Thyroid gland (tissue), 4 donors: ENCODE data around the gene ANKRD31.

ENCODE experiments used
- POLR2A ChIP-seq, 2 donors: fragments of 450-650 bp; IDR thresholded peaks; one replicate each; pipeline ENCODE4 v1.6.1; 2017; ENCODE audit warnings: antibody characterized with exemption in 2 of 2, mild to moderate bottlenecking in 2 of 2, moderate library complexity in 1 of 2
- TF ChIP-seq, protein P1 (sequence below), 6 experiments: fragments of 200-600 bp in 3 of 6; fragments of 450-650 bp in 3 of 6; sonication (generic) in 3 of 6; IDR thresholded peaks; one replicate each; pipeline ENCODE4 v1.5.1; 2016 to 2019; ENCODE audit warnings: antibody characterized with exemption in 6 of 6, mild to moderate bottlenecking in 2 of 6, inconsistent platforms in 1 of 6, moderate library complexity in 1 of 6

DNA sequence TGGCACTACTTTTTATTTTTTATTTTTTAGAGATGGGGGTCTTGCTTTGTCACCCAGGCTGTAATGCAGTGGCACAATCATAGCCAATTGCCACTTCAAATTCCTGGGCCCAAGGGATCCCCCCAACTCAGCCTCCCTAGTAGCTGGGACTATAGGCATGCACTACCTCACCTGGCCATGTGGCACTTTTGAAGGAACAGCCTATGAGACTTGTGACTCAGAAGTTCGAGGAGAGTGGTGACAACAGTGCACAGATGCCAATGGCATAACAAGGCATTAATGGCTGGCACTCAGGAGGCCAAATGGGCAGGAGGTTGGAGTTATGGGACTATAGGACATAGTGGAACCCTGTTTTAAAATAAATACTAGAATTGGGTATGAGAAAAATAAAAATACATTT is 33.7 kb downstream of the ANKRD31 start:
- TF ChIP-seq, protein P1, sequence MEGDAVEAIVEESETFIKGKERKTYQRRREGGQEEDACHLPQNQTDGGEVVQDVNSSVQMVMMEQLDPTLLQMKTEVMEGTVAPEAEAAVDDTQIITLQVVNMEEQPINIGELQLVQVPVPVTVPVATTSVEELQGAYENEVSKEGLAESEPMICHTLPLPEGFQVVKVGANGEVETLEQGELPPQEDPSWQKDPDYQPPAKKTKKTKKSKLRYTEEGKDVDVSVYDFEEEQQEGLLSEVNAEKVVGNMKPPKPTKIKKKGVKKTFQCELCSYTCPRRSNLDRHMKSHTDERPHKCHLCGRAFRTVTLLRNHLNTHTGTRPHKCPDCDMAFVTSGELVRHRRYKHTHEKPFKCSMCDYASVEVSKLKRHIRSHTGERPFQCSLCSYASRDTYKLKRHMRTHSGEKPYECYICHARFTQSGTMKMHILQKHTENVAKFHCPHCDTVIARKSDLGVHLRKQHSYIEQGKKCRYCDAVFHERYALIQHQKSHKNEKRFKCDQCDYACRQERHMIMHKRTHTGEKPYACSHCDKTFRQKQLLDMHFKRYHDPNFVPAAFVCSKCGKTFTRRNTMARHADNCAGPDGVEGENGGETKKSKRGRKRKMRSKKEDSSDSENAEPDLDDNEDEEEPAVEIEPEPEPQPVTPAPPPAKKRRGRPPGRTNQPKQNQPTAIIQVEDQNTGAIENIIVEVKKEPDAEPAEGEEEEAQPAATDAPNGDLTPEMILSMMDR (IDR thresholded peaks at IDR 0.05), result no peak
- TF ChIP-seq POLR2A (IDR thresholded peaks at IDR 0.05), result no peak
